B cell (primary cell): ENCODE measurements around the gene GTF3C2. TPM values are rescaled to one million over a fixed set of nuclear protein-coding genes. Genes with fewer than 3 reads are reported as not detected.

ENCODE experiments used
- ATAC-seq: fragments of 200-7000 bp; cut with Tn5 transposase; one replicate; pipeline ENCODE4 v1.10.0; 2021; ENCODE audit warnings: low read depth, mild to moderate bottlenecking, moderate number of reproducible peaks, moderate library complexity
- CTCF ChIA-PET: fragments of 350-600 bp; sonication (Branson Sonifier 250); formaldehyde crosslinking; loops from one replicate; lab custom pipeline; 2021; ENCODE audit warnings: antibody characterized with exemption, inconsistent platforms; lab: Charles Lee
- POLR2A ChIA-PET: fragments of 350-600 bp; sonication (Branson Sonifier 250); formaldehyde crosslinking; loops from one replicate; lab custom pipeline; 2021; ENCODE audit warnings: antibody characterized with exemption; lab: Charles Lee
- DNase-seq: peaks from one replicate; pipeline ENCODE4 v3.0.0; 2013
- H2AFZ ChIP-seq: 2 replicates; pipeline ENCODE4 v1.6.1; 2012; ENCODE audit warnings: mild to moderate bottlenecking, low read depth, low read length; ENCODE audit not compliant: insufficient read depth, poor library complexity, severe bottlenecking
- H3K27ac ChIP-seq, 2 donors: 1 replicate in 1 of 2; 2 replicates in 1 of 2; pipeline ENCODE4 v1.5.1; 2012 to 2013; ENCODE audit warnings: low read length in 2 of 2, mild to moderate bottlenecking in 2 of 2, moderate library complexity in 1 of 2
- H3K27me3 ChIP-seq, 4 experiments: fragments of 200-600 bp in 1 of 4; sonication (generic) in 1 of 4; replicated peaks in 1 of 4; 1 replicate in 2 of 4; 2 replicates in 2 of 4; pipeline versions ENCODE4 v1.6.1 to v1.7.0; 2013 to 2016; ENCODE audit warnings: low read length in 3 of 4, mild to moderate bottlenecking in 2 of 4, mixed read lengths in 1 of 4, moderate library complexity in 1 of 4; ENCODE audit not compliant: insufficient read depth in 4 of 4, control insufficient read depth in 3 of 4; ENCODE audit errors: control extremely low read depth in 1 of 4
- H3K36me3 ChIP-seq, 2 experiments: replicated peaks in 1 of 2; 1 replicate in 1 of 2; 2 replicates in 1 of 2; pipeline versions ENCODE4 v1.6.1 to v1.7.1; 2013; ENCODE audit warnings: low read length in 1 of 2; ENCODE audit not compliant: insufficient read depth in 2 of 2, control insufficient read depth in 1 of 2; ENCODE audit errors: control extremely low read depth in 1 of 2, extremely low read depth in 1 of 2
- H3K4me1 ChIP-seq, 2 donors: fragments of 200-600 bp in 1 of 2; sonication (generic) in 1 of 2; 1 replicate in 1 of 2; 2 replicates in 1 of 2; pipeline versions ENCODE4 v1.5.1 to v1.6.1; 2013 to 2017; ENCODE audit warnings: low read length in 2 of 2; ENCODE audit not compliant: control insufficient read depth in 2 of 2, insufficient read depth in 2 of 2
- H3K4me2 ChIP-seq: replicated peaks from 2 replicates; pipeline ENCODE3; 2012; ENCODE audit warnings: mild to moderate bottlenecking, low read depth, low read length; ENCODE audit not compliant: poor library complexity, severe bottlenecking
- H3K4me3 ChIP-seq, 5 experiments: fragments of 200-600 bp in 1 of 5; sonication (generic) in 1 of 5; 1 replicate in 3 of 5; 2 replicates in 2 of 5; pipeline versions ENCODE4 v1.5.1 to v1.7.0; 2011 to 2016; ENCODE audit warnings: low read length in 4 of 5, mild to moderate bottlenecking in 4 of 5, low read depth in 2 of 5, control low read depth in 1 of 5, moderate library complexity in 1 of 5; ENCODE audit not compliant: insufficient read depth in 1 of 5; ENCODE audit errors: control extremely low read depth in 1 of 5, extremely low read depth in 1 of 5
- H3K79me2 ChIP-seq: fragments of 200-600 bp; sonication (generic); one replicate; pipeline ENCODE4 v1.6.0; 2016; ENCODE audit warnings: low read length; ENCODE audit not compliant: control insufficient read depth, insufficient read depth
- H3K9ac ChIP-seq: fragments of 200-600 bp; sonication (generic); 2 replicates; pipeline ENCODE4 v1.6.1; 2017; ENCODE audit warnings: mild to moderate bottlenecking, low read length, moderate library complexity
- H3K9me3 ChIP-seq, 3 donors: one replicate each; pipeline versions ENCODE4 v1.6.1 to v1.7.1; 2013; ENCODE audit warnings: low read length in 2 of 3; ENCODE audit not compliant: control insufficient read depth in 2 of 3, insufficient read depth in 1 of 3; ENCODE audit errors: control extremely low read depth in 1 of 3
- H4K20me1 ChIP-seq: 2 replicates; pipeline ENCODE4 v1.6.0; 2012; ENCODE audit warnings: mild to moderate bottlenecking, low read length; ENCODE audit not compliant: insufficient read depth, control insufficient read depth, poor library complexity, severe bottlenecking
- H3K27ac Mint-ChIP-seq: one replicate; pipeline ENCODE4 v1.8.0; 2021; ENCODE audit warnings: mixed read lengths
- H3K27me3 Mint-ChIP-seq: one replicate; pipeline ENCODE4 v1.8.0; 2021; ENCODE audit warnings: mixed read lengths
- H3K4me1 Mint-ChIP-seq: one replicate; pipeline ENCODE4 v1.8.0; 2021; ENCODE audit warnings: mixed read lengths
- H3K4me3 Mint-ChIP-seq: one replicate; pipeline ENCODE4 v1.8.0; 2021; ENCODE audit warnings: mixed read lengths
- H3K9me3 Mint-ChIP-seq: one replicate; pipeline ENCODE4 v1.8.0; 2022; ENCODE audit warnings: mixed read lengths; ENCODE audit not compliant: insufficient read depth
- CTCF ChIP-seq: fragments of 200-600 bp; IDR thresholded peaks from one replicate; pipeline ENCODE4 v1.8.0; 2022; ENCODE audit warnings: antibody characterized with exemption, mild to moderate bottlenecking
- EZH2 ChIP-seq: IDR thresholded peaks from 2 replicates; pipeline ENCODE4 v1.6.1; 2012; ENCODE audit warnings: borderline replicate concordance, low read depth, mild to moderate bottlenecking, moderate library complexity, low read length; ENCODE audit not compliant: insufficient read depth, poor library complexity, severe bottlenecking
- WGBS: methylation state at CpG from one replicate; pipeline ENCODE4 v1.1.5; 2013; ENCODE audit warnings: missing lambda C conversion rate; ENCODE audit not compliant: insufficient coverage; 5-methylcytosine and 5-hydroxymethylcytosine counted together
- intact Hi-C: fragments of 100-400 bp; cut with micrococcal nuclease; formaldehyde crosslinking; loops from one replicate; pipeline ENCODE4 v1.10.0; 2022
- polyA plus RNA-seq: library from polyadenylated mRNA; depleted of rRNA; stranded (reverse); fragments of >200 nt; gene quantifications from 2 replicates; pipeline ENCODE4 v1.2.3, GENCODE V29; 2012
- total RNA-seq, 2 donors: library from RNA; stranded (reverse); fragments of 120-200 nt in 1 of 2; gene quantifications; 1 replicate in 1 of 2; 2 replicates in 1 of 2; pipeline versions ENCODE4 v1.2.3 to v1.2.4, GENCODE V29; 2013 to 2022

GTF3C2 gene
- total and polyA plus RNA-seq, 2 donors (not counting 1 experiment from before 2014, with no cell fraction given): 84.8 to 121 TPM

- Histone ChIP-seq H3K27ac (no peak overlapping the region), H3K4me3 (no peak overlapping the region), H3K9me3 (no peaks in the 10 kb centered on the region), H3K9ac (no peak overlapping the region), H3K27me3 (peaks cover 0 to 9% (median 0%) of the 10 kb centered on the region in 4 experiments), H3K4me1 (no peaks in the 10 kb centered on the region), H3K36me3 (no peaks in the 10 kb centered on the region), H2AFZ (no peak overlapping the region), H4K20me1 (no peaks in the 10 kb centered on the region), H3K79me2 (no peaks in the 10 kb centered on the region), H3K4me2 (no peak overlapping the region)
- TF ChIP-seq EZH2: no peak
- TF ChIP-seq CTCF: no peak
- H3K27me3 Mint-ChIP-seq: peaks cover 45% of the 10 kb centered on the region
- POLR2A ChIA-PET: interaction anchor here (0.7 to 1.3 kb wide), 2 partner anchors 16 to 317 kb away, joined by 3 read pairs; no protein-coding TSS in a partner anchor
- no peak overlapping the region for H3K27ac Mint-ChIP-seq
- no CpG with 5 or more reads among the region's 3 CpGs for WGBS
- peaks cover 5% of the 10 kb centered on the region for H3K4me1 Mint-ChIP-seq
- CTCF ChIA-PET: interaction anchor here (1.1 to 6.8 kb wide), 15 partner anchors 11 to 435 kb away, joined by 3 to 168 read pairs (median 5); partner anchors contain the start of genes ATRAID, DPYSL5, SLC30A3 and SLC5A6
- no peak overlapping the region for H3K4me3 Mint-ChIP-seq
- intact Hi-C loops: loop anchor here (1.0 kb wide), 4 partner anchors 16 to 320 kb away; no protein-coding TSS in a partner anchor
- no peak for ATAC-seq
- no peaks in the 10 kb centered on the region for H3K9me3 Mint-ChIP-seq
- DNase-seq: no peak
These were observed 75.7 kb downstream of the GTF3C2 start for GRCh38 chr2:27280826-27281225.

- Histone ChIP-seq H3K27me3 (peaks cover 0 to 17% (median 0%) of the 10 kb centered on the region in 4 experiments), H3K79me2 (no peaks in the 10 kb centered on the region), H3K4me3 (no peak overlapping the region), H2AFZ (no peak overlapping the region), H3K9me3 (no peaks in the 10 kb centered on the region), H3K4me1 (no peaks in the 10 kb centered on the region), H3K4me2 (no peak overlapping the region), H4K20me1 (no peaks in the 10 kb centered on the region), H3K9ac (no peak overlapping the region), H3K27ac (no peak overlapping the region), H3K36me3 (no peaks in the 10 kb centered on the region)
- H3K4me1 Mint-ChIP-seq: peaks cover 5% of the 10 kb centered on the region
- ChIA-PET CTCF (interaction anchor here (0.6 to 6.8 kb wide), 10 partner anchors 13 to 432 kb away, joined by 3 to 168 read pairs (median 7); partner anchors contain the start of genes AGBL5 and DPYSL5), POLR2A (no interaction called here)
- DNase-seq (no peak), ATAC-seq (no peak)
- peaks cover 43% of the 10 kb centered on the region for H3K27me3 Mint-ChIP-seq
- no peaks in the 10 kb centered on the region for H3K9me3 Mint-ChIP-seq
- no peak for TF ChIP-seq CTCF
- TF ChIP-seq EZH2: no peak
- H3K27ac Mint-ChIP-seq: no peak overlapping the region
- intact Hi-C loops: no loop called here
- H3K4me3 Mint-ChIP-seq: no peak overlapping the region
- 80% methylated on average over 1 of the region's 1 CpG for WGBS
These were observed 78.6 kb downstream of the GTF3C2 start for GRCh38 chr2:27278010-27278409.

Other genes starting within 250 kb of the GTF3C2 start
- gene CGREF1, start 237.6 kb downstream of the GTF3C2 start, total RNA-seq: not detected in 2 replicates
- gene CGREF1, start 237.6 kb downstream of the GTF3C2 start, polyA plus RNA-seq: not detected in 2 replicates
- 0.73 and 1.5 TPM in 2 replicates for gene ABHD1, start 232.9 kb downstream of the GTF3C2 start, total RNA-seq
- 0.92 and 2.7 TPM in 2 replicates for gene ABHD1, start 232.9 kb downstream of the GTF3C2 start, polyA plus RNA-seq
- gene PREB, start 222.1 kb downstream of the GTF3C2 start, total RNA-seq: 44.6 and 46.0 TPM in 2 replicates
- 63.9 and 88.9 TPM in 2 replicates for gene PREB, start 222.1 kb downstream of the GTF3C2 start, polyA plus RNA-seq
- gene PRR30, start 217.4 kb downstream of the GTF3C2 start, total RNA-seq: not detected in 2 replicates
- not detected in 2 replicates for gene PRR30, start 217.4 kb downstream of the GTF3C2 start, polyA plus RNA-seq
- 0.10 TPM in 1 of 2 replicates, not detected in the other for gene TCF23, start 207.8 kb downstream of the GTF3C2 start, total RNA-seq
- gene TCF23, start 207.8 kb downstream of the GTF3C2 start, polyA plus RNA-seq: not detected in 2 replicates
- gene ATRAID, start 144.7 kb downstream of the GTF3C2 start, total RNA-seq: 88.8 and 89.9 TPM in 2 replicates
- gene ATRAID, start 144.7 kb downstream of the GTF3C2 start, polyA plus RNA-seq: 106 and 117 TPM in 2 replicates
- 46.1 and 50.8 TPM in 2 replicates for gene SLC5A6, start 144.5 kb downstream of the GTF3C2 start, total RNA-seq
- 52.6 and 82.3 TPM in 2 replicates for gene SLC5A6, start 144.5 kb downstream of the GTF3C2 start, polyA plus RNA-seq
- 35.6 and 36.0 TPM in 2 replicates for gene CAD, start 139.4 kb downstream of the GTF3C2 start, total RNA-seq
- gene CAD, start 139.4 kb downstream of the GTF3C2 start, polyA plus RNA-seq: 29.0 and 48.5 TPM in 2 replicates
- gene SLC30A3, start 93.7 kb downstream of the GTF3C2 start, total RNA-seq: not detected in 2 replicates
- gene SLC30A3, start 93.7 kb downstream of the GTF3C2 start, polyA plus RNA-seq: 0.07 and 0.09 TPM in 2 replicates
- 0.39 TPM in 1 of 2 replicates, not detected in the other for gene DNAJC5G, start 81.3 kb downstream of the GTF3C2 start, total RNA-seq
- not detected in 2 replicates for gene DNAJC5G, start 81.3 kb downstream of the GTF3C2 start, polyA plus RNA-seq
- gene TRIM54, start 74.3 kb downstream of the GTF3C2 start, total RNA-seq: not detected in 2 replicates
- gene TRIM54, start 74.3 kb downstream of the GTF3C2 start, polyA plus RNA-seq: not detected in 2 replicates
- gene UCN, start 48.3 kb downstream of the GTF3C2 start, total RNA-seq: 2.7 and 3.6 TPM in 2 replicates
- 4.3 and 4.5 TPM in 2 replicates for gene UCN, start 48.3 kb downstream of the GTF3C2 start, polyA plus RNA-seq
- 103 and 111 TPM in 2 replicates for gene MPV17, start 33.7 kb downstream of the GTF3C2 start, total RNA-seq
- 137 and 148 TPM in 2 replicates for gene MPV17, start 33.7 kb downstream of the GTF3C2 start, polyA plus RNA-seq
- gene EIF2B4, start 13.6 kb upstream of the GTF3C2 start, total RNA-seq: 50.5 and 56.7 TPM in 2 replicates
- 33.8 and 47.7 TPM in 2 replicates for gene EIF2B4, start 13.6 kb upstream of the GTF3C2 start, polyA plus RNA-seq
- gene SNX17, start 13.9 kb upstream of the GTF3C2 start, total RNA-seq: 158 and 162 TPM in 2 replicates
- gene SNX17, start 13.9 kb upstream of the GTF3C2 start, polyA plus RNA-seq: 79.6 and 103 TPM in 2 replicates
- gene ZNF513, start 24.0 kb upstream of the GTF3C2 start, total RNA-seq: 29.0 and 31.7 TPM in 2 replicates
- gene ZNF513, start 24.0 kb upstream of the GTF3C2 start, polyA plus RNA-seq: 29.5 and 36.8 TPM in 2 replicates
- 45.5 and 48.9 TPM in 2 replicates for gene PPM1G, start 52.8 kb upstream of the GTF3C2 start, total RNA-seq
- gene PPM1G, start 52.8 kb upstream of the GTF3C2 start, polyA plus RNA-seq: 23.7 and 27.1 TPM in 2 replicates
- 109 and 115 TPM in 2 replicates for gene NRBP1, start 71.9 kb upstream of the GTF3C2 start, total RNA-seq
- 69.2 and 105 TPM in 2 replicates for gene NRBP1, start 71.9 kb upstream of the GTF3C2 start, polyA plus RNA-seq
- gene KRTCAP3, start 85.6 kb upstream of the GTF3C2 start, total RNA-seq: 15.0 and 16.5 TPM in 2 replicates
- gene KRTCAP3, start 85.6 kb upstream of the GTF3C2 start, polyA plus RNA-seq: 8.6 TPM in 2 replicates
- gene IFT172, start 133.0 kb upstream of the GTF3C2 start, total RNA-seq: 33.3 and 41.0 TPM in 2 replicates
- gene IFT172, start 133.0 kb upstream of the GTF3C2 start, polyA plus RNA-seq: 20.1 and 21.4 TPM in 2 replicates
- not detected in 2 replicates for gene FNDC4, start 138.4 kb upstream of the GTF3C2 start, total RNA-seq
- gene FNDC4, start 138.4 kb upstream of the GTF3C2 start, polyA plus RNA-seq: 0.17 and 0.31 TPM in 2 replicates
- not detected in 2 replicates for gene GCKR, start 140.1 kb upstream of the GTF3C2 start, total RNA-seq
- not detected in 2 replicates for gene GCKR, start 140.1 kb upstream of the GTF3C2 start, polyA plus RNA-seq
- gene ZNF512, start 226.3 kb upstream of the GTF3C2 start, total RNA-seq: 65.2 and 72.3 TPM in 2 replicates
- 26.4 and 33.3 TPM in 2 replicates for gene ZNF512, start 226.3 kb upstream of the GTF3C2 start, polyA plus RNA-seq